Panc1 (cell line): Measurements from ENCODE around the gene IL21R. TPM values are rescaled to one million over a fixed set of nuclear protein-coding genes. Genes with fewer than 3 reads are reported as not detected.

Source experiments
- ATAC-seq: fragments of 200-7000 bp; cut with Tn5 transposase; 2 replicates; pipeline ENCODE4 v1.9.1; 2020; ENCODE audit warnings: mild to moderate bottlenecking, moderate library complexity
- BruUV-seq: library from RNA; stranded (reverse); fragments of 400-500 nt; replicated peaks from 2 replicates; lab custom pipeline; 2021; lab: Mats Ljungman, UMichigan
- CTCF ChIA-PET: fragments of 300-600 bp; sonication (Branson Sonifier 250); formaldehyde crosslinking; loops from one replicate; lab custom pipeline; 2022; ENCODE audit warnings: antibody characterized with exemption; lab: Charles Lee
- POLR2A ChIA-PET: fragments of 300-600 bp; sonication (Branson Sonifier 250); formaldehyde crosslinking; loops from one replicate; lab custom pipeline; 2022; ENCODE audit warnings: antibody characterized with exemption; lab: Charles Lee
- DNase-seq: peaks from one replicate; pipeline ENCODE4 v3.0.0-alpha.2; 2010; ENCODE audit warnings: low read depth, low spot score
- H3K27ac ChIP-seq: 2 replicates; pipeline ENCODE4 v1.5.1; 2011; ENCODE audit warnings: mild to moderate bottlenecking, low read length, inconsistent platforms
- H3K27me3 ChIP-seq: fragments of 200-500 bp; sonication (Bioruptor generic); 2 replicates; pipeline ENCODE4 v1.6.0; 2014; ENCODE audit warnings: low read length, inconsistent platforms; ENCODE audit not compliant: control insufficient read depth, insufficient read depth
- H3K36me3 ChIP-seq: fragments of 200-500 bp; sonication (Bioruptor generic); 2 replicates; pipeline ENCODE4 v1.5.1; 2014; ENCODE audit warnings: inconsistent platforms, mild to moderate bottlenecking, low read length, moderate library complexity; ENCODE audit not compliant: control insufficient read depth, insufficient read depth
- H3K4me1 ChIP-seq: 2 replicates; pipeline ENCODE4 v1.5.1; 2011; ENCODE audit warnings: inconsistent platforms, mild to moderate bottlenecking, low read length, moderate library complexity; ENCODE audit not compliant: control insufficient read depth, insufficient read depth
- H3K4me3 ChIP-seq, 2 experiments: 2 replicates each; pipeline ENCODE4 v1.5.1; 2011 to 2012; ENCODE audit warnings: low read depth in 2 of 2, low read length in 2 of 2, mild to moderate bottlenecking in 2 of 2, inconsistent platforms in 1 of 2, moderate library complexity in 1 of 2
- H3K9me3 ChIP-seq: fragments of 200-500 bp; sonication (Bioruptor generic); 2 replicates; pipeline ENCODE4 v1.5.1; 2014; ENCODE audit warnings: low read depth, mild to moderate bottlenecking, inconsistent platforms, low read length, moderate library complexity; ENCODE audit not compliant: control insufficient read depth, insufficient read depth
- CTCF ChIP-seq: fragments of 450-650 bp; IDR thresholded peaks from 2 replicates; pipeline ENCODE4 v1.5.1; 2017; ENCODE audit warnings: mild to moderate bottlenecking
- POLR2AphosphoS5 ChIP-seq: IDR thresholded peaks from 2 replicates; pipeline ENCODE4 v1.6.1; 2012; ENCODE audit warnings: mild to moderate bottlenecking, low read depth, low read length, moderate library complexity
- REST ChIP-seq, 2 experiments: IDR thresholded peaks; 2 replicates each; pipeline ENCODE4 v1.6.1; 2011 to 2012; ENCODE audit warnings: low read depth in 2 of 2, control low read depth in 1 of 2, low read length in 1 of 2, mild to moderate bottlenecking in 1 of 2, moderate library complexity in 1 of 2; ENCODE audit not compliant: insufficient read depth in 1 of 2
- SIN3A ChIP-seq: IDR thresholded peaks from 2 replicates; pipeline ENCODE4 v1.6.1; 2012; ENCODE audit warnings: low read depth, mild to moderate bottlenecking, low read length, moderate library complexity, borderline replicate concordance; ENCODE audit not compliant: insufficient read depth
- TCF7L2 ChIP-seq: IDR thresholded peaks from 2 replicates; pipeline ENCODE4 v1.6.1; 2011; ENCODE audit warnings: mild to moderate bottlenecking, low read depth, low read length, inconsistent platforms
- in situ Hi-C: cut with HindIII; loops from 2 replicates; pipeline ENCODE4 v1.10.0; 2016; ENCODE audit warnings: low sequenced_read_pairs, low pct_unique_long_range_greater_than_20kb
- intact Hi-C: fragments of 100-400 bp; cut with micrococcal nuclease; formaldehyde crosslinking; loops from one replicate; pipeline ENCODE4 v1.10.0; 2022; ENCODE audit not compliant: unreplicated experiment
- total RNA-seq: library from RNA; stranded (reverse); gene quantifications from one replicate; pipeline ENCODE4 v1.2.1, GENCODE V29; 2021; ENCODE audit not compliant: unreplicated experiment

IL21R gene
- total RNA-seq, 1 experiment from 2014 or later, result 0.10 TPM

- no peaks in the 10 kb centered on the region for H3K9me3 ChIP-seq
- no TSS peak for BruUV-seq
- TF ChIP-seq CTCF (no peak), POLR2AphosphoS5 (no peak), REST (IDR thresholded peaks at IDR 0.05; ENCODE audit: insufficient read depth in 1 of 2, low read depth in 2 of 2, low read length in 1 of 2) (no peak), SIN3A (no peak), TCF7L2 (no peak)
- H3K27me3 ChIP-seq, result no peaks in the 10 kb centered on the region
- H3K27ac ChIP-seq, result no peak overlapping the region
- no peak for ATAC-seq
- H3K4me1 ChIP-seq, result no peaks in the 10 kb centered on the region
- no peak overlapping the region for H3K4me3 ChIP-seq
- CTCF ChIA-PET, result no interaction called here
- in situ Hi-C loops (no loop called here), intact Hi-C loops (no loop called here)
- DNase-seq, result no peak
- POLR2A ChIA-PET, result no interaction called here
- H3K36me3 ChIP-seq, result peaks cover 9% of the 10 kb centered on the region; the same call in 1 of the 2 replicates
Observed at GRCh38 chr16:27463741-27464591, 62.0 kb downstream of the IL21R start.

GRCh38 chr16:27464626-27465482 lies 62.9 kb downstream of the IL21R start:
- no peak for DNase-seq
- Histone ChIP-seq H3K27ac (no peak overlapping the region), H3K27me3 (no peaks in the 10 kb centered on the region), H3K4me1 (no peaks in the 10 kb centered on the region), H3K9me3 (no peaks in the 10 kb centered on the region), H3K36me3 (peaks cover 9% of the 10 kb centered on the region; the same call in 1 of the 2 replicates), H3K4me3 (no peak overlapping the region)
- BruUV-seq, result TSS peak; percentile 34
- no peak for TF ChIP-seq REST (IDR thresholded peaks at IDR 0.05; ENCODE audit: insufficient read depth in 1 of 2, low read depth in 2 of 2, low read length in 1 of 2)
- no peak for TF ChIP-seq CTCF
- no peak for TF ChIP-seq SIN3A
- no peak for TF ChIP-seq POLR2AphosphoS5
- TF ChIP-seq TCF7L2, result no peak
- ChIA-PET POLR2A (no interaction called here), CTCF (no interaction called here)
- in situ Hi-C loops (no loop called here), intact Hi-C loops (no loop called here)
- no peak for ATAC-seq
